Endothelial cell (in vitro differentiated cells): ENCODE results near the gene PNO1. TPM values are rescaled to one million over a fixed set of nuclear protein-coding genes. Genes with fewer than 3 reads are reported as not detected.

Experiments used
- DNase-seq: peaks from one replicate; pipeline ENCODE4 v3.0.0; 2021; ENCODE audit warnings: low spot score
- H3K27ac Mint-ChIP-seq: one replicate; pipeline ENCODE4 v1.8.0; 2021; ENCODE audit warnings: mixed read lengths, inconsistent platforms; ENCODE audit not compliant: unreplicated experiment
- H3K27me3 Mint-ChIP-seq: one replicate; pipeline ENCODE4 v1.8.0; 2021; ENCODE audit warnings: mild to moderate bottlenecking, moderate library complexity, mixed read lengths, inconsistent platforms; ENCODE audit not compliant: unreplicated experiment
- H3K36me3 Mint-ChIP-seq: one replicate; pipeline ENCODE4 v1.8.0; 2021; ENCODE audit warnings: mild to moderate bottlenecking, low read depth, mixed read lengths, inconsistent platforms; ENCODE audit not compliant: unreplicated experiment
- H3K4me1 Mint-ChIP-seq: one replicate; pipeline ENCODE4 v1.8.0; 2021; ENCODE audit warnings: mild to moderate bottlenecking, mixed read lengths, inconsistent platforms; ENCODE audit not compliant: unreplicated experiment
- H3K4me3 Mint-ChIP-seq: one replicate; pipeline ENCODE4 v1.8.0; 2021; ENCODE audit warnings: mild to moderate bottlenecking, mixed read lengths, inconsistent platforms; ENCODE audit not compliant: unreplicated experiment
- H3K9me3 Mint-ChIP-seq: one replicate; pipeline ENCODE4 v1.8.0; 2021; ENCODE audit warnings: mixed read lengths, inconsistent platforms; ENCODE audit not compliant: unreplicated experiment
- CTCF ChIP-seq: fragments of 200-600 bp; sonication (generic); IDR thresholded peaks from one replicate; pipeline ENCODE4 v1.5.0; 2021; ENCODE audit warnings: antibody characterized with exemption; ENCODE audit not compliant: unreplicated experiment
- total RNA-seq: library from RNA; stranded (reverse); fragmentation: NEBNext Ultra II Directional; extraction: Animal tissue kit (Norgen Biotek cat#: 25700); gene quantifications from one replicate; pipeline ENCODE4 v1.2.1, GENCODE V29; 2021; ENCODE audit not compliant: unreplicated experiment

Gene PNO1
- total RNA-seq, 1 donor from 2014 or later: 11.4 TPM

- Mint-ChIP-seq H3K9me3 (no peaks in the 10 kb centered on the region), H3K4me3 (no peak overlapping the region), H3K27ac (no peak overlapping the region), H3K36me3 (no peaks in the 10 kb centered on the region), H3K4me1 (peaks cover 8% of the 10 kb centered on the region), H3K27me3 (peaks cover 2% of the 10 kb centered on the region)
- TF ChIP-seq CTCF: no peak
- DNase-seq: no peak
Observed at GRCh38 chr2:68125821-68126220, 31.9 kb upstream of the PNO1 start.

- TF ChIP-seq CTCF: no peak
- H3K27ac Mint-ChIP-seq: no peak overlapping the region
- H3K36me3 Mint-ChIP-seq: no peaks in the 10 kb centered on the region
- no peak overlapping the region for H3K4me3 Mint-ChIP-seq
- no peaks in the 10 kb centered on the region for H3K9me3 Mint-ChIP-seq
- DNase-seq: no peak
- peaks cover 2% of the 10 kb centered on the region for H3K27me3 Mint-ChIP-seq
- peaks cover 3% of the 10 kb centered on the region for H3K4me1 Mint-ChIP-seq
Observed at GRCh38 chr2:68126561-68126960, 31.1 kb upstream of the PNO1 start.

- TF ChIP-seq CTCF: no peak
- Mint-ChIP-seq H3K27me3 (peaks cover 2% of the 10 kb centered on the region), H3K27ac (no peak overlapping the region), H3K9me3 (no peaks in the 10 kb centered on the region), H3K4me3 (no peak overlapping the region), H3K4me1 (no peaks in the 10 kb centered on the region), H3K36me3 (no peaks in the 10 kb centered on the region)
- no peak for DNase-seq
Observed at GRCh38 chr2:68127358-68128242, 30.1 kb upstream of the PNO1 start.

GRCh38 chr2:68134120-68134519, 23.6 kb upstream of the PNO1 start:
- H3K4me3 Mint-ChIP-seq: no peak overlapping the region
- no peaks in the 10 kb centered on the region for H3K9me3 Mint-ChIP-seq

More at GRCh38 chr2:68134120-68134519, 23.6 kb upstream of the PNO1 start:
- no peak for DNase-seq
- Mint-ChIP-seq H3K27ac (no peak overlapping the region), H3K27me3 (no peaks in the 10 kb centered on the region), H3K4me1 (no peaks in the 10 kb centered on the region), H3K36me3 (peaks cover 5% of the 10 kb centered on the region)
- no peak for TF ChIP-seq CTCF
